ENCODE data around the gene DDX5. TPM values are rescaled to one million over a fixed set of nuclear protein-coding genes. Genes with fewer than 3 reads are reported as not detected.

The DDX5 gene
- total RNA-seq, 4 donors from 2014 or later = 381 to 1,017 (median 503) TPM

GRCh38 chr17:64536913-64537312, 30.8 kb upstream of the DDX5 start:
- Histone ChIP-seq H3K36me3 (peaks cover 0 to 93% (median 0%) of the 10 kb centered on the region in 3 donors), H3K4me1 (no peaks in the 10 kb centered on the region), H3K4me3 (no peak overlapping the region), H3K9me3 (no peaks in the 10 kb centered on the region), H3K27me3 (no peaks in the 10 kb centered on the region), H3K27ac (no peak overlapping the region)
- no peak for TF ChIP-seq POLR2A (IDR thresholded peaks at IDR 0.05)
- TF ChIP-seq, protein P1, sequence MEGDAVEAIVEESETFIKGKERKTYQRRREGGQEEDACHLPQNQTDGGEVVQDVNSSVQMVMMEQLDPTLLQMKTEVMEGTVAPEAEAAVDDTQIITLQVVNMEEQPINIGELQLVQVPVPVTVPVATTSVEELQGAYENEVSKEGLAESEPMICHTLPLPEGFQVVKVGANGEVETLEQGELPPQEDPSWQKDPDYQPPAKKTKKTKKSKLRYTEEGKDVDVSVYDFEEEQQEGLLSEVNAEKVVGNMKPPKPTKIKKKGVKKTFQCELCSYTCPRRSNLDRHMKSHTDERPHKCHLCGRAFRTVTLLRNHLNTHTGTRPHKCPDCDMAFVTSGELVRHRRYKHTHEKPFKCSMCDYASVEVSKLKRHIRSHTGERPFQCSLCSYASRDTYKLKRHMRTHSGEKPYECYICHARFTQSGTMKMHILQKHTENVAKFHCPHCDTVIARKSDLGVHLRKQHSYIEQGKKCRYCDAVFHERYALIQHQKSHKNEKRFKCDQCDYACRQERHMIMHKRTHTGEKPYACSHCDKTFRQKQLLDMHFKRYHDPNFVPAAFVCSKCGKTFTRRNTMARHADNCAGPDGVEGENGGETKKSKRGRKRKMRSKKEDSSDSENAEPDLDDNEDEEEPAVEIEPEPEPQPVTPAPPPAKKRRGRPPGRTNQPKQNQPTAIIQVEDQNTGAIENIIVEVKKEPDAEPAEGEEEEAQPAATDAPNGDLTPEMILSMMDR (IDR thresholded peaks at IDR 0.05) = no peak
- DNase-seq = no peak

- H3K4me3 ChIP-seq = no peak overlapping the region
- no peaks in the 10 kb centered on the region for H3K27me3 ChIP-seq
- peaks cover 0 to 93% (median 0%) of the 10 kb centered on the region in 3 donors for H3K36me3 ChIP-seq
- TF ChIP-seq, protein P1 (IDR thresholded peaks at IDR 0.05) = no peak
- TF ChIP-seq POLR2A (IDR thresholded peaks at IDR 0.05) = no peak
- no peaks in the 10 kb centered on the region for H3K9me3 ChIP-seq
- H3K4me1 ChIP-seq = no peaks in the 10 kb centered on the region
- no peak overlapping the region for H3K27ac ChIP-seq
- DNase-seq = no peak
These were observed 29.3 kb upstream of the DDX5 start for GRCh38 chr17:64535357-64535756.

DNA sequence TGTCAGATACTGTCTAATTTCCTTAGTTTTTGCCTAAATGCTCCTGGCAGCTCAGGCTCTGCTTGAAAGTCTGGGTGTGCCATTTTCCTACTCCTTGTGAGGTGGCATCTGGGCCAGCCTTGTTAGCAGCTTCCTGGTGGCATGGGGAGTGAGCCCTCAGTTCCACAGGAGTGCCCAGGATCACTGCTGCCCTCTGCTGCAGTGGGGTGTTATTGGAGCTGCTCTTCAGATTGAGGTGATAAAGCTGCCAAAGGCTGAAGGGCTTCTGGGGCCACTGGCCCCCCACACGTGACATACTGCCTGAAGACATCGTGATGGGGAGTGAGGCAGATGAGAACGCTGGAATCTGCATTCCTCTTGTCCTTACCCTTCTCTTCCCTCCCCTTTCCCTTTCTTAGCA, 28.1 kb upstream of the DDX5 start:
- H3K4me3 ChIP-seq = no peak overlapping the region
- DNase-seq = no peak
- H3K4me1 ChIP-seq = no peaks in the 10 kb centered on the region
- H3K9me3 ChIP-seq = no peaks in the 10 kb centered on the region
- H3K27ac ChIP-seq = no peak overlapping the region
- peaks cover 0 to 97% (median 0%) of the 10 kb centered on the region in 3 donors for H3K36me3 ChIP-seq
- no peaks in the 10 kb centered on the region for H3K27me3 ChIP-seq
- TF ChIP-seq, protein P1 (IDR thresholded peaks at IDR 0.05) = peak in 1 of 6 experiments; percentile 20
- no peak for TF ChIP-seq POLR2A (IDR thresholded peaks at IDR 0.05)

GRCh38 chr17:64533784-64534183, 27.7 kb upstream of the DDX5 start:
- TF ChIP-seq POLR2A (IDR thresholded peaks at IDR 0.05) = no peak
- TF ChIP-seq, protein P1 (IDR thresholded peaks at IDR 0.05) = no peak
- Histone ChIP-seq H3K4me1 (no peaks in the 10 kb centered on the region), H3K27ac (no peak overlapping the region), H3K36me3 (peaks cover 0 to 97% (median under 1%) of the 10 kb centered on the region in 3 donors), H3K9me3 (no peaks in the 10 kb centered on the region), H3K27me3 (no peaks in the 10 kb centered on the region), H3K4me3 (no peak overlapping the region)
- no peak for DNase-seq

GRCh38 chr17:64532409-64532808, 26.3 kb upstream of the DDX5 start:
- Histone ChIP-seq H3K9me3 (no peaks in the 10 kb centered on the region), H3K4me3 (no peak overlapping the region), H3K36me3 (peaks cover 0 to 97% (median 2%) of the 10 kb centered on the region in 3 donors), H3K27me3 (no peaks in the 10 kb centered on the region), H3K4me1 (no peaks in the 10 kb centered on the region), H3K27ac (no peak overlapping the region)
- no peak for DNase-seq
- TF ChIP-seq, protein P1 (IDR thresholded peaks at IDR 0.05) = no peak
- TF ChIP-seq POLR2A (IDR thresholded peaks at IDR 0.05) = no peak

- H3K27me3 ChIP-seq = no peaks in the 10 kb centered on the region
- H3K4me1 ChIP-seq = no peaks in the 10 kb centered on the region
- no peak overlapping the region for H3K4me3 ChIP-seq
- H3K9me3 ChIP-seq = no peaks in the 10 kb centered on the region
- TF ChIP-seq POLR2A (IDR thresholded peaks at IDR 0.05) = no peak
- TF ChIP-seq, protein P1 (IDR thresholded peaks at IDR 0.05) = no peak
- peaks cover 0 to 97% (median 2%) of the 10 kb centered on the region in 3 donors for H3K36me3 ChIP-seq
- H3K27ac ChIP-seq = no peak overlapping the region
- DNase-seq = no peak
These were observed 25.9 kb upstream of the DDX5 start for GRCh38 chr17:64531955-64532371.

Measured in Peyer's patch (tissue), 4 donors.